CD4-positive, alpha-beta T cell treated with Interferon alpha-2 for 1 hour (primary cell): ENCODE data around the gene KLF9.

Source experiments
- DNase-seq, 2 donors: peaks; one replicate each; pipeline ENCODE4 v3.0.0-alpha.2; 2020 to 2022

KLF9 gene

GRCh38 chr9:70413799-70414775 is at the start of gene KLF9:
KLF9 (minus strand) TSS chr9:70414657; CDS start chr9:70413363, 1,294 bp downstream.
- DNase-seq: peak; percentile 95 to 96

DNA sequence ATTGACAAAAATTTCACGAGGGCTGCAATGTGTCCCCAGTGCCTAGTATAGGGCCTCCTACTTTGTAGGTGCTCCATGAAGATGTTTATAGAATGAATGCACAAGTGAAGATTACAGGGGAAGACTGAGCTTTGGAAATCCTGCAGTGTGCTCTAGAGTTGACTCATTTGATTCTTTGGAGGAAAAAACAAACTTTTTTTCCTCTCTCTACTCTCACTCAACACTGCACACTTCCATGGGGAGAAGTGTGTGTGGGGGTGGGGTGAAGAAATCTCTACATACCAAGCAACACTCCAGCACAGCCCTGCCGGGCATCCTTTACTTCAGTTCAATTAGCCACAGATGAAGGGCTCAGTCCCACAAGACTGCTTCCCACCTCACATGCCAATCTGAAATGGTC is 49.4 kb upstream of the KLF9 start:
- DNase-seq: no peak

DNA sequence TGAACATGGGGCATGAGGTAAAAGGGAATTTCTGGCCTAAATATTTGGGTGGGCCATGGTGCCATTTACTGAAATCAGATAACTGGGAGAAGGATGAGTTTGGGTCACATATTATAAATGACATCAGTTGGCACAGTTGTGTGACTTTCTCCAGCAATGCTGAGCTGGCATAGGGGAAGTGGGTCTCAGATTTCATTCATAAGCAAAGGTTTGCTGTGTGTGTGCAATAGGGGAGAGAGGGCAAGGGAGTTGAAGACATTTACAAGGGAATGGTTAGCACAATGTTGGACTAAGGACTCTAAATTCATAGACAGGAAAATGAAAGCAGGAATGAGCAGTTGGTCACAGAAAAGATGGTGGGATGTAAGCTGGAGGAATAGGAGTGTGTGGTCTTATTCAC is 47.8 kb upstream of the KLF9 start:
- no peak for DNase-seq

DNA sequence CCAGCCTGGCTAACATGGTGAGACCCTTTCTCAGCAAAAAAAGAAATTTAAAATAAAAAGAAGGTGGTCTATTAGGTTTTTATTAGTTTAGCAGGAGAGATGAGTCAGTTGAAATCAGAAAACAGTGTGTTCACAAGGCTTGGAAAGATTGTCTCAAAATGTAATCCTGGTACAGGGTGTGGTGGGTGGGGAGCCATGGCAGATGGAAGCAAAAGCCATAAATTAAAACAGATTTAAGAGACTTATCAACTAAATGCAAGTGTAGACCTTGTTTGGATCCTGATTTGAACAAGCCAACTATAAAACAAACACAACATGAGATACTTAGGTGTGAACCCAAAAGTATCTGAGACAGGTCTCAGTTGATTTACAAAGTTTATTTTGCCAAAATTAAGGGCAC is 42.8 kb upstream of the KLF9 start:
- DNase-seq: no peak

DNA sequence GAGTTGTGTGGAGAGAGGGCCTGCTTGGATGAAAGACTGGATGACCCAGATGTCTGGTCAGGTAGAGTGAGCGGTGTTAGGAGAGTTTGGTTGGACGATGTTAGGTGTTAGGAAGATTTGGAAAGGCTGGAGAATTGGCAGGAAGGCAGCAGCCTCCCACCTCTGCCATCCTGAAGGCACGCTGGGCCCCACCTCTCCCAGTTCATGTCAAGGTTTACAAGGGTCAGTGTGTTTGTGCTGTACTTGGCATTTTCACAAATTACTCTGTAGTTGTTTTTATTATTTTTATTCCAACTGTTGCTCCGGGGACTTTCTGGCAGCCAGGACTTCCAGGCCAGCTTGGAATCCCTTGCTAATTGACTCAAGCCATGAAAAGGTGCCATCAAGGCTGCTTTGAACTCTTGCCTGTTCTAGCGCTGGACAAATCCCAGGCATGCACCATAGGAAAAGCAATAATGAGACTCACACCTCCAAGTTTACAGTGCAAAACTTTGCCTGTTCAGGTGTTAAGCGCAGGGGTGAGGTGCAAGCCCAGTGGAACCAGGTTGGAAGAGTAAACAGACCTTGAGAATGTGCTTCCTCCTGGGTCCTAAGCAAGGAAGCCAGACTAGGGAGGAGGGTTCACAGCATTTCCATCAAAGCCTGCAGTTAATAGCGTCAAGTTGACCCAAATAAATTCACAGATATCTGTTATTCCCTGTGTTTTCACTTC is 41.7 kb upstream of the KLF9 start:
- DNase-seq: no peak

DNA sequence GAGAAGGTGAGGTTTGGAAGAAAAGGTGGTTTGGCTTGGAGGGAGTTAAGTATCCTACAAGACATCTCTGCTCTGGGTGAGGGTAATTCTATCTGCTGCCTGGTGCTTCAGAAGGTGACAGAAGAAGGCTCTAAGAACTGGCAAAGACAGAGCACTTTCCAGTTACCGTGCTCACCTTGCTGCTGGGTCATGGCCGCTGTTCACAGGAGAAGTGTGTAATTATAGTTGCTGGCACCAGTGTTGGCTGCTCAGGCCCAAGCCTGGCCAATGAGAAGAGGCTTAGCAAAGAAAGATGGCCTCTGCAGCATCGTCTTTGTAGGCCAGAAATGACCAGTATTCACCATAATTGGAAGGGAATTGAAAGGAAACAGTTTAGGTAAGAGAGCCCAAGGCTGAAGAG is 37.9 kb upstream of the KLF9 start:
- no peak for DNase-seq

- DNase-seq: no peak
These were observed 37.3 kb upstream of the KLF9 start for GRCh38 chr9:70451765-70452164.

DNA sequence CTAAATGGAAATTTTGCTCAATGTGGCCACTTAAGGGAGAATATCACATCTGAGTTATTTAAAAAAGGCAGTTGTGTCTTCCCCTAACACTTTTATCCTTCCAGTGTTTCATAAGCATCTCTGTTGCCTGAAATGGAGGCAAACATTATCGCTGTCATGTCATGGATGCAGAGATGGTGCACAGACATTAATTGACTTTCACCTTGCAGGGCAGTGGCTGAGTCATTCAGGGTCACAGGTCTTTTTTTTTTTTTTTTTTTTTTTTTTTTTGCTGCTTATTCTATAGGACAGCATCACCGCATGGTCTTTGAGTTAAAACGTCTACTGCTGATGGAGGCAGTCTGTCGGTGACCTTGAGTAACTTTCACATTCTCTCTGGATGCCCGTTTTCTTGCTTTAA is 36.3 kb upstream of the KLF9 start:
- no peak for DNase-seq

DNA sequence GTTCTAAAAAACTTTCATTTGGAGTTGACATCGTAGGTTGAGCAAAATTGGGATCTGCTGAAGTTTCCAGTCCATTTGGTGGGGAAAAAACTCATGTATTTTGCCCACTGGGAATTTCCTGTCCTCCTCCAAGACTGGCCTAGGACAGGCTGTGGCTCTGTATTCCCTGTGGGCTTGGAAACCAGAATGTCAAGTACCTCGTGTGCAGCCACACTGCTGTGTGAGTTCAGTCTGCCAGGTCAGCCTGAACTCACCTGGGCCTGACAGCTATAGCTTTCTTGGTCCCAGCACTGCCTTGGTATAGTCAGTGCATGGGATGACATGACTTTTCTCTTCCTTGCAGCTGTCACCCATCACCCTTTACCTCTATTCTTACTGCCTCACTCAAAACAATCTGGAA is 35.0 kb upstream of the KLF9 start:
- no peak for DNase-seq

GRCh38 chr9:70448919-70449318 is 34.5 kb upstream of the KLF9 start:
- DNase-seq: no peak

- DNase-seq: no peak
These were observed 30.4 kb upstream of the KLF9 start for GRCh38 chr9:70444904-70445303.

- DNase-seq: no peak
These were observed 27.9 kb upstream of the KLF9 start for GRCh38 chr9:70442328-70442848.

- no peak for DNase-seq
These were observed 27.2 kb upstream of the KLF9 start for GRCh38 chr9:70441622-70442021.

GRCh38 chr9:70439991-70440706 is 25.7 kb upstream of the KLF9 start:
- DNase-seq: no peak

- DNase-seq: no peak
These were observed 24.0 kb upstream of the KLF9 start for GRCh38 chr9:70438341-70438928.

DNA sequence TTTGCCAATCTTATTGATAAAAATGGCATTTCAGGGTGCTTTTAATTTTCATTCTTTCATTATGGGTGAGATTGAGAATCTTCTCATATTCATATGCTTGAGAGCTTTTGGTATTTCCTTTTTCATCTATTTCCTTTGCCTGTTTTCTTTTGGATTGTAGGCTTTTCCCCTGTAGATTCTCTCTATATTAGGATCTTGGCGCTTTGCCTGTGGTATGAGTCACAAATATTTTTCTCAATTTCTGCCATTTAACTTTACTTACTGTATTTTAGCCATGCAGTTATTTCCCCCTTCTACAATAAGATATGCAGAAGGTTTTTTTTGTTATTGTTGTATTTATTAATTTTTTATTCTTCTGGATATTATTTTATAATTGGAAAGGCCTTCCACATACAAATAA is 21.5 kb upstream of the KLF9 start:
- no peak for DNase-seq

DNA sequence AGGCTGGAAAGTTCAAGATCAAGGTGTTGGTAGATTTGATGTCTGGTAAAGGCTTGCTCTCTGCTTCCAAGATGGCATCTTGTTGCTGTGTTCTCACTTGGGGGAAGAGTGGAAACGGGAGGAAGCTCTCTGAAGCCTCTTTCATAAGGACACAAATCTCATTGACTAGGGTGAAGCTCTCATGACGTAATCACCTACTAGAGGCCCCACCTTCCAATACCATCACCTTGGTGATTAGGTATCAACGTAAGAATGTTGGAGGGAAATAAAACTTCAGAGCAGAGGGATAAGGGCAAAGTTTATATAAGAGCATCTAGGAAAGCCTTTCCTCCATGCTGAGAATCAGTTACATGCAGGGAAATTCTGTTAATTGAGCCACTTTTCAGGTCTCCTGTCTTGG is 15.4 kb upstream of the KLF9 start:
- DNase-seq: no peak

GRCh38 chr9:70428781-70429180 is 14.3 kb upstream of the KLF9 start:
- no peak for DNase-seq

- DNase-seq: no peak
These were observed 12.9 kb upstream of the KLF9 start for GRCh38 chr9:70427161-70427945.

GRCh38 chr9:70425192-70425591 is 10.7 kb upstream of the KLF9 start:
- DNase-seq: no peak

DNA sequence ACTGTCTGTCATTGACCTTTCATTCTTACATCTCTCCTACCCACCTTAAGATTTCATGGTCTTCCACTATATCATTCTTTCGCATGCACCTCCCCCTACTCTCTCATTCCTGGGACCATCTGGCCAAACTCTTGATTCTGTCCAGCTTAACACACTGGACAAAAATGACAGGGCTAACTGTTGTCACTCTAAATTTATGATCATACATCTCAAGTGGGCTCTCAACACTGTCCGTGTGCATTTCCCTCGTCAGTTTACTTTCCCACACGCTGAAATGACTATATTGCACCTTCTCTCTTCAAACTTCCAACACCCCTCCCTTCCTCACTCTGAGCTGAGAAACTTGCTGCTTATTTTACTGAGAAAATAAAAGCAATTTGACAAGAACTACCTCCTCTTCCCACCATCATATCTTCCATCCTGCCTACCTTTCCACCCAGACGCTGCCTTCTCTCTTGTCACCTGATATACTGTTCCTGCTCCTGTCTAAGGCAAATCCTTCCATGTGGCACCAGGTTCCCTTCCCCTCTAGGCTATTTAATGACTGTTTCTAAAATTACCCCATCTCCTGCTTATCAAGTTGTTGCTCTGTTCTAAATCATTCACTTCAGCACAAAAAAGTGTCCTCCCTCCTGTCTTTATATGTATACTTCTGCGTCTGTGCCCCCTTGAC is 8.1 kb upstream of the KLF9 start:
- no peak for DNase-seq
